ENCODE data around the gene PRKCE.

DNA sequence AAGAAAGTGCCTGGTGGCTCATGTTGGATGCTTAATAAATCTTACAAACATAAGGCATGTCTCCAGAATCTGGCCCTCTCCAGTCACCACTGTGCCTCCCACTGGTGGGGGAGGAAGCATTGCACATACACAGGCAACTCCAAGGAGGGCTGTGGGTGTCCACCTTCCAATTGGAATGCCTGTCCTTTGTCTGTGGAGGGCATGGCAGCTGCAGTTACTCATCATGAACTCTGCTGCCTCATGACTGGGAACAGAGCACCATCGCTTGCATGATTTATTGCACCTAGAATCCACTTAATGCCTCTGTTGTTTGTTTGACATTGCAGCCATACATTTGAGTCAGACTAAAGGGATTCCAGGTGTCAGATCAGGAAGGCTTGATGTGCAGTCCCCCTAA is 278.9 kb downstream of the PRKCE start:
- TF ChIP-seq POLR2AphosphoS5 (IDR thresholded peaks at IDR 0.05; ENCODE audit: low read depth, low read length): peak; percentile 42; the same call in 1 of the 2 replicates
- TF ChIP-seq, protein P1, sequence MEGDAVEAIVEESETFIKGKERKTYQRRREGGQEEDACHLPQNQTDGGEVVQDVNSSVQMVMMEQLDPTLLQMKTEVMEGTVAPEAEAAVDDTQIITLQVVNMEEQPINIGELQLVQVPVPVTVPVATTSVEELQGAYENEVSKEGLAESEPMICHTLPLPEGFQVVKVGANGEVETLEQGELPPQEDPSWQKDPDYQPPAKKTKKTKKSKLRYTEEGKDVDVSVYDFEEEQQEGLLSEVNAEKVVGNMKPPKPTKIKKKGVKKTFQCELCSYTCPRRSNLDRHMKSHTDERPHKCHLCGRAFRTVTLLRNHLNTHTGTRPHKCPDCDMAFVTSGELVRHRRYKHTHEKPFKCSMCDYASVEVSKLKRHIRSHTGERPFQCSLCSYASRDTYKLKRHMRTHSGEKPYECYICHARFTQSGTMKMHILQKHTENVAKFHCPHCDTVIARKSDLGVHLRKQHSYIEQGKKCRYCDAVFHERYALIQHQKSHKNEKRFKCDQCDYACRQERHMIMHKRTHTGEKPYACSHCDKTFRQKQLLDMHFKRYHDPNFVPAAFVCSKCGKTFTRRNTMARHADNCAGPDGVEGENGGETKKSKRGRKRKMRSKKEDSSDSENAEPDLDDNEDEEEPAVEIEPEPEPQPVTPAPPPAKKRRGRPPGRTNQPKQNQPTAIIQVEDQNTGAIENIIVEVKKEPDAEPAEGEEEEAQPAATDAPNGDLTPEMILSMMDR (IDR thresholded peaks at IDR 0.05): no peak

All from SK-N-SH (cell line).